ENCODE measurements around the gene PSMD4. TPM values are rescaled to one million over a fixed set of nuclear protein-coding genes. Genes with fewer than 3 reads are reported as not detected.
A peak's percentile ranks its signal among the peaks of the same experiment; 100 is the strongest.

PSMD4 gene
- total RNA-seq, 1 experiment from 2014 or later = 207 TPM

DNA sequence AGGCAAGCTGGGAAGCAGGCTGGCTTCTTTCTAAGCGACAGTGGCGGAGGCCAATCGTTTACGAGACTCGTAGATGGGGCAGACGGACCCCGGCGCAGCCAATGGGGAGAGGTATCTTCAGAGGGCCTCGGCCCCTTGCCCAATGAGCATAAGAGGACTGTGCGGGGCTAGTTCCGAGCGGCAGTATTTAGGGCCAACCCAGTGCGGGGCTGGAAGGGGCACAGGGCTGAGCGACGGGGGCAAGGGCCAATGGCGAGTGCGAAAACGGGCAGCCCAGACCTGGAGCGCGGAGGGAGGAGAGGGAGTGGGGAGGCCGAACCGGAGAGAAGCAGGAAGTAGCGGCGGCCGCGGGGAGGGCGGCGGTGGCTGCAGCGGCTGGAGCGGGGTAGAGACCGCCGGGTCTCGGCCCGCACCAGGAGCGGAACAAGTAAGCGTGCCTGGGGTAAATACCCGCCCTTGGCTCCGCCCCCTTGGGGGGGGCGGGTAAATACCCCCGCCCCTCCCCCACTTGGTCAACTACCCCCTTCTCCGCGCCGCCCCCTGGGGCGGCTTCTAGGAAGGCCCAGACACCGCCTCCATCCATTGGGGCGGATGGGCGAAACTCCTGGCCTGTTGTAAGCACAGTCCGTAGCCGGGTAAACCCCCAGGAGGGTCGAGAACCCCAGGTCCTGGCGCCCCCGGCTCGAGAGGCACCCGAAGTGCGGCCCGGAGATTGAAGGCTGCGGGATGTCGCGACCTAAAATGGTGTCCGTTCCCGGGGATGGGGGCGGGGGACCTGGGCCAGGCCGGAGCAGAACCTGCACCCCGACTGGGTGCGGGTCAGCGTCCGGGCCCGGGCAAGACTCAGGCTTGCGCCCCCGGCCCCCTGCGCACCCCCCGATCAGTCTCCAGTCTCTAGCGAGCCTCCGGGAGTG, 27.7 kb downstream of the PSMD4 start, which contains the start of gene ZNF687:
ZNF687 (plus strand) TSS at position 331 of the 914 bp plus-strand sequence. CDS start 3,993 bp downstream, outside the sequence.
- no peak within 1 kb of the TSS; the same call in 1 of the 2 replicates for H3K4ac ChIP-seq (ENCODE audit: low read depth, low read length)
- H3K4me1 ChIP-seq (ENCODE audit: insufficient read depth, low read length) = no peaks in the 10 kb centered on the region
- no peak within 1 kb of the TSS for H2AFZ ChIP-seq (ENCODE audit: low read length)
- no peak within 1 kb of the TSS for H4K91ac ChIP-seq (ENCODE audit: insufficient read length, low read depth, low read length)
- peak within 1 kb of the TSS; percentile 92 for H3K56ac ChIP-seq (ENCODE audit: insufficient read length, low read depth, low read length)
- peak within 1 kb of the TSS; percentile 1 for H3K23ac ChIP-seq (ENCODE audit: insufficient read length, low read depth, low read length)
- peak within 1 kb of the TSS; percentile 98 for H3K27ac ChIP-seq (ENCODE audit: insufficient read length, low read depth, low read length)
- peak within 1 kb of the TSS; percentile 95 for H4K5ac ChIP-seq (ENCODE audit: insufficient read length, low read depth, low read length)
- peak within 1 kb of the TSS; percentile 19 for H2BK120ac ChIP-seq (ENCODE audit: low read depth, low read length, poor library complexity, severe bottlenecking)
- Mint-ChIP-seq H3K27ac (peak within 1 kb of the TSS; percentile 100), H3K27me3 (ENCODE audit: low read depth) (peaks cover 6% of the 10 kb centered on the region), H3K36me3 (ENCODE audit: insufficient read depth in 1 of 3, low read depth in 3 of 3) (peaks cover 26 to 33% (median 28%) of the 10 kb centered on the region in 3 experiments; a peak in 6 of 7 replicates), H3K9me3 (no peaks in the 10 kb centered on the region), H3K4me1 (peaks cover 19 to 25% of the 10 kb centered on the region in 2 experiments), H3K4me3 (peak within 1 kb of the TSS; percentile 95 to 97)
- H3K14ac ChIP-seq (ENCODE audit: insufficient read depth, low read length) = peak within 1 kb of the TSS; percentile 94
- DNase-seq = peak; percentile 100
- H4K8ac ChIP-seq (replicated peaks; ENCODE audit: insufficient read length, low read depth, low read length) = peak within 1 kb of the TSS; percentile 58
- H2AK5ac ChIP-seq (ENCODE audit: insufficient read length, low read length) = no peak within 1 kb of the TSS
- peaks cover under 1% of the 10 kb centered on the region for H4K20me1 ChIP-seq (ENCODE audit: control insufficient read depth, insufficient read depth, insufficient read length)
- no peaks in the 10 kb centered on the region for H3K27me3 ChIP-seq (ENCODE audit: insufficient read depth, low read length)
- H3K4me2 ChIP-seq (ENCODE audit: insufficient read depth, insufficient read length, low read length) = peak within 1 kb of the TSS; percentile 81
- WGBS (ENCODE audit: extremely low coverage, insufficient read length, low lambda C conversion rate) = no CpG with 5 or more reads among the region's 74 CpGs
- no peaks in the 10 kb centered on the region for H3K79me1 ChIP-seq (ENCODE audit: insufficient read depth, low read depth, low read length, poor library complexity, severe bottlenecking)
- H3K79me2 ChIP-seq (ENCODE audit: insufficient read depth, low read length) = peaks cover 8% of the 10 kb centered on the region; the same call in 1 of the 2 replicates
- TF ChIP-seq, protein P1, sequence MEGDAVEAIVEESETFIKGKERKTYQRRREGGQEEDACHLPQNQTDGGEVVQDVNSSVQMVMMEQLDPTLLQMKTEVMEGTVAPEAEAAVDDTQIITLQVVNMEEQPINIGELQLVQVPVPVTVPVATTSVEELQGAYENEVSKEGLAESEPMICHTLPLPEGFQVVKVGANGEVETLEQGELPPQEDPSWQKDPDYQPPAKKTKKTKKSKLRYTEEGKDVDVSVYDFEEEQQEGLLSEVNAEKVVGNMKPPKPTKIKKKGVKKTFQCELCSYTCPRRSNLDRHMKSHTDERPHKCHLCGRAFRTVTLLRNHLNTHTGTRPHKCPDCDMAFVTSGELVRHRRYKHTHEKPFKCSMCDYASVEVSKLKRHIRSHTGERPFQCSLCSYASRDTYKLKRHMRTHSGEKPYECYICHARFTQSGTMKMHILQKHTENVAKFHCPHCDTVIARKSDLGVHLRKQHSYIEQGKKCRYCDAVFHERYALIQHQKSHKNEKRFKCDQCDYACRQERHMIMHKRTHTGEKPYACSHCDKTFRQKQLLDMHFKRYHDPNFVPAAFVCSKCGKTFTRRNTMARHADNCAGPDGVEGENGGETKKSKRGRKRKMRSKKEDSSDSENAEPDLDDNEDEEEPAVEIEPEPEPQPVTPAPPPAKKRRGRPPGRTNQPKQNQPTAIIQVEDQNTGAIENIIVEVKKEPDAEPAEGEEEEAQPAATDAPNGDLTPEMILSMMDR (conservative IDR thresholded peaks at IDR 0.05) = no peak
- H3K18ac ChIP-seq (ENCODE audit: insufficient read length, low read depth, low read length) = peak within 1 kb of the TSS; percentile 98
- H3K9ac ChIP-seq (ENCODE audit: extremely low read depth, insufficient read length, low read length) = peak within 1 kb of the TSS; percentile 90
- peak within 1 kb of the TSS; percentile 71 for H2BK5ac ChIP-seq (ENCODE audit: insufficient read length, low read length)
- H2BK20ac ChIP-seq (ENCODE audit: low read depth, low read length, poor library complexity, severe bottlenecking) = no peak within 1 kb of the TSS
- peaks cover 7% of the 10 kb centered on the region for H3K23me2 ChIP-seq (ENCODE audit: insufficient read length, low read depth, low read length, poor library complexity, severe bottlenecking)
- H2BK12ac ChIP-seq (ENCODE audit: insufficient read length, low read depth, low read length) = peak within 1 kb of the TSS; percentile 78
- H2BK15ac ChIP-seq (ENCODE audit: low read depth, low read length) = no peak within 1 kb of the TSS
- H3T11ph ChIP-seq (ENCODE audit: low read length) = peak within 1 kb of the TSS; percentile 22
- H3K9me3 ChIP-seq (ENCODE audit: control insufficient read depth, low read depth, low read length) = no peaks in the 10 kb centered on the region

All from H9 (cell line).